Smooth muscle cell (in vitro differentiated cells): ENCODE data around the gene SAMHD1. TPM values are rescaled to one million over a fixed set of nuclear protein-coding genes. Genes with fewer than 3 reads are reported as not detected.

Experiments
- DNase-seq: peaks from one replicate; lab custom pipeline; 2025; ENCODE audit not compliant: unreplicated experiment; lab: John Stamatoyannopoulos, UW
- H2AFZ ChIP-seq: fragments of 200-600 bp; sonication (generic); 2 replicates; pipeline ENCODE4 v1.6.0; 2016; ENCODE audit warnings: antibody characterized with exemption, low read depth, mild to moderate bottlenecking
- H3F3A ChIP-seq: fragments of 200-600 bp; sonication (generic); 2 replicates; pipeline ENCODE4 v1.6.0; 2017; ENCODE audit warnings: antibody characterized with exemption, low read depth
- H3K27ac ChIP-seq: fragments of 200-600 bp; sonication (generic); 2 replicates; pipeline ENCODE4 v1.5.1; 2016; ENCODE audit warnings: low read depth, mild to moderate bottlenecking
- H3K27me3 ChIP-seq: fragments of 200-600 bp; sonication (generic); 2 replicates; pipeline ENCODE4 v1.6.1; 2016; ENCODE audit warnings: low read depth, mild to moderate bottlenecking
- H3K36me3 ChIP-seq: fragments of 200-600 bp; sonication (generic); 2 replicates; pipeline ENCODE4 v1.5.1; 2016; ENCODE audit warnings: low read depth
- H3K4me1 ChIP-seq: fragments of 200-600 bp; sonication (generic); 2 replicates; pipeline ENCODE4 v1.5.1; 2016; ENCODE audit warnings: low read depth
- H3K4me2 ChIP-seq: fragments of 200-600 bp; sonication (generic); 2 replicates; pipeline ENCODE4 v1.6.0; 2016; ENCODE audit warnings: mild to moderate bottlenecking
- H3K4me3 ChIP-seq: fragments of 200-600 bp; sonication (generic); 2 replicates; pipeline ENCODE4 v1.5.1; 2016; ENCODE audit warnings: mild to moderate bottlenecking
- H3K79me2 ChIP-seq: fragments of 200-600 bp; sonication (generic); 2 replicates; pipeline ENCODE4 v1.6.0; 2016; ENCODE audit warnings: low read depth, mild to moderate bottlenecking
- H3K9ac ChIP-seq: fragments of 200-600 bp; sonication (generic); 2 replicates; pipeline ENCODE4 v1.6.0; 2016; ENCODE audit warnings: low read depth
- H3K9me3 ChIP-seq: fragments of 200-600 bp; sonication (generic); replicated peaks from 2 replicates; pipeline ENCODE4 v1.5.1; 2016; ENCODE audit warnings: low read depth
- H4K20me1 ChIP-seq: fragments of 200-600 bp; sonication (generic); 2 replicates; pipeline ENCODE4 v1.6.0; 2016; ENCODE audit warnings: low read depth
- WGBS: methylation state at CpG from one replicate; pipeline ENCODE4 v1.1.7; 2016; ENCODE audit warnings: low lambda C conversion rate; 5-methylcytosine and 5-hydroxymethylcytosine counted together
- polyA plus RNA-seq: library from polyadenylated mRNA; unstranded; fragments of >200 nt; fragmentation: Nextera tagmentation; extraction: Ambion mirVana; gene quantifications from 2 replicates; pipeline ENCODE4 v1.2.1, GENCODE V29; 2016
- total RNA-seq: library from RNA; depleted of rRNA; stranded (reverse); fragments of >200 nt; gene quantifications from 2 replicates; pipeline ENCODE4 v1.2.3, GENCODE V29; 2014
- TF ChIP-seq, protein P1 (sequence below): fragments of 200-600 bp; sonication (generic); IDR thresholded peaks from 2 replicates; pipeline ENCODE4 v1.5.1; 2017; ENCODE audit warnings: borderline replicate concordance, mild to moderate bottlenecking, antibody characterized with exemption; ENCODE audit not compliant: insufficient read depth, poor library complexity, severe bottlenecking

Gene SAMHD1
- total and polyA plus RNA-seq, 2 experiments from 2014 or later: 2.1 to 4.6 TPM

DNA sequence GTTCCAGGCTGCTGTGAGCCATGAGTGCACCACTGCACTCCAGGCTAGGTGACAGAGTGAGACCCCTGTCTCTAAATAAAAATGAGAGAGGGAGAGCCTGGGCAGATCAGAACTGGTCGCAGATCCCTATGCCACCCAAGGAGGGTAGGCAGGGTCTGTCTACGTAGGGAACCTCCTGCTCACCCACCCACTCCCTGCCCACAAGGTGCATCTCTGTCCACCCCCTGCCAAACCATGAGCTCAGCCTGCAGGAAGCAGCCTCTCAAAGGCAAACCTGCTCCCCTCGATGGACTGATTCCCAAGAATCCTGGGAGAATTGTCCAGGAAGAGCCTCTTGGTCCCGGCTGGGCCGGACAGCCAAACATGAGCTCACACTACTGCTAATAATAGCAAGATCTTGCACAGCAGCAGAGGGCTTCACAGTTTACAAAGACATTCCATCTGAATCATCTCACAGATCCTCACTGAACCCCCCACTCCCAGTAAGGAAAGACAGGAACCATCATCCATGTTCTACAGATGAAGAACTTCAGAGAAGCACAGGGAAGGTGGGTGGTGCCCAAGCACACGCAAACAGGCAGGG lies 103.3 kb downstream of the SAMHD1 start:
- WGBS: 36% methylated on average over 6 of the region's 6 CpGs
- peaks cover 3% of the 10 kb centered on the region for H3K36me3 ChIP-seq
- H3K9ac ChIP-seq: no peak overlapping the region
- H2AFZ ChIP-seq: no peak overlapping the region
- H3K27ac ChIP-seq: peak overlapping the region; percentile 83
- H4K20me1 ChIP-seq: peaks cover 43% of the 10 kb centered on the region
- DNase-seq: no peak
- H3K9me3 ChIP-seq: no peaks in the 10 kb centered on the region
- H3K4me2 ChIP-seq: peak overlapping the region; percentile 63
- no peak overlapping the region for H3K4me3 ChIP-seq
- peaks cover 9% of the 10 kb centered on the region for H3K4me1 ChIP-seq
- peaks cover 47% of the 10 kb centered on the region for H3K79me2 ChIP-seq
- TF ChIP-seq, protein P1, sequence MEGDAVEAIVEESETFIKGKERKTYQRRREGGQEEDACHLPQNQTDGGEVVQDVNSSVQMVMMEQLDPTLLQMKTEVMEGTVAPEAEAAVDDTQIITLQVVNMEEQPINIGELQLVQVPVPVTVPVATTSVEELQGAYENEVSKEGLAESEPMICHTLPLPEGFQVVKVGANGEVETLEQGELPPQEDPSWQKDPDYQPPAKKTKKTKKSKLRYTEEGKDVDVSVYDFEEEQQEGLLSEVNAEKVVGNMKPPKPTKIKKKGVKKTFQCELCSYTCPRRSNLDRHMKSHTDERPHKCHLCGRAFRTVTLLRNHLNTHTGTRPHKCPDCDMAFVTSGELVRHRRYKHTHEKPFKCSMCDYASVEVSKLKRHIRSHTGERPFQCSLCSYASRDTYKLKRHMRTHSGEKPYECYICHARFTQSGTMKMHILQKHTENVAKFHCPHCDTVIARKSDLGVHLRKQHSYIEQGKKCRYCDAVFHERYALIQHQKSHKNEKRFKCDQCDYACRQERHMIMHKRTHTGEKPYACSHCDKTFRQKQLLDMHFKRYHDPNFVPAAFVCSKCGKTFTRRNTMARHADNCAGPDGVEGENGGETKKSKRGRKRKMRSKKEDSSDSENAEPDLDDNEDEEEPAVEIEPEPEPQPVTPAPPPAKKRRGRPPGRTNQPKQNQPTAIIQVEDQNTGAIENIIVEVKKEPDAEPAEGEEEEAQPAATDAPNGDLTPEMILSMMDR: no peak
- peaks cover 4% of the 10 kb centered on the region for H3F3A ChIP-seq
- H3K27me3 ChIP-seq: no peaks in the 10 kb centered on the region

DNA sequence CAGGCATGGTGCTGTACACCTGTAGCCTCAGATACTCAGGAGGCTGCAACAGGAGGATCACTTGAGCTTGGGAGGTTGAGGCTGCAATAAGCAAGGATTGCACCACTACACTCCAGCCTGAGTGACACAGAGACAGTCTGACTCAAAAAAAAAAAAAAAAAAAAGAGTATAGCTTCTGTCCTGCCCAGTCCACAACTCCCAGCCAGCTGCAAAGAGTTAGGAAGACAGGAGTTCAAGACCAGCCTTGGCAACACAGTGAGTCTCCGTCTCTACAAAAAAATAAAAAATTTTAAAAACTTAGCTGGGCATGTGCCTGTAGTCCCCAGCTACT lies 103.8 kb downstream of the SAMHD1 start:
- Histone ChIP-seq H3K9me3 (no peaks in the 10 kb centered on the region), H3K36me3 (peaks cover 3% of the 10 kb centered on the region), H3K4me3 (no peak overlapping the region), H3F3A (peaks cover 4% of the 10 kb centered on the region), H3K27me3 (no peaks in the 10 kb centered on the region), H3K79me2 (peaks cover 43% of the 10 kb centered on the region), H3K4me2 (peak overlapping the region; percentile 63), H2AFZ (no peak overlapping the region), H3K9ac (no peak overlapping the region), H3K4me1 (peaks cover 9% of the 10 kb centered on the region), H4K20me1 (peaks cover 39% of the 10 kb centered on the region), H3K27ac (peak overlapping the region; percentile 83)
- 100% methylated on average over 1 of the region's 1 CpG for WGBS
- TF ChIP-seq, protein P1: no peak
- no peak for DNase-seq

DNA sequence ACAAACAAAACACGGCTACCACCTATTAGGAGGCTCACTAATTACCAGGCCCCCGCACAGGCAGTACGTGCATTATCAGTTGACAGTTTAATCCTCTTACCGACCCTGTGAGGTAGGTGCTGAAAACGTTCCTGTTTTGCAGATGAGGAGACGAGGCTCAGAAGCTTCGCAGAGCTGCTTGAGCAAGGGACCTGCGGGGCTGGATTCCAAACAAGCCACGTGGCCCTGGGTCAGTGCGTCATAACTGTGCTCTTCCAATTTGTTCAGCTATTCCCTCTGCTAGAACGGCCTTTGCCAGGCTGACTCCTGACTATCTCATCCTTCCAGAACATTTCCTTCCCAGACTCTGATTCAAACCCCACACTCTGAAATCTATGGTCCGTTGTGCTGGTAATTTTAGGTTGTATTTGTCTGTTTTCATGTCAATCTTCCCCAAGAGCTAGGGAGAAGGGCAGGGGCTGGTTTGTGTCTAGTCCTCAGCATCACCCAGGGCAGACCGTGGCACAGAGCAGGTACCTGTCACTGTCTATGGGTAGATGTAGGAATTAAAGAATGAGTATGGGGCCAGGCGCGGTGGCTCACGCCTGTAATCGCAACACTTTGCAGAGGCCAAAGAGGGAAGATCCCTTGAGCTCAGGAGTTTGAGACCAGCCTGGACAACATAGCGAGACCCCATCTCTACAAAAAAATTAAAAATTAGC lies 104.3 kb downstream of the SAMHD1 start:
- peaks cover 6% of the 10 kb centered on the region for H3F3A ChIP-seq
- H4K20me1 ChIP-seq: peaks cover 33% of the 10 kb centered on the region
- peak overlapping the region; percentile 83 for H3K27ac ChIP-seq
- H3K79me2 ChIP-seq: peaks cover 40% of the 10 kb centered on the region
- H3K36me3 ChIP-seq: peaks cover 3% of the 10 kb centered on the region
- WGBS: 61% methylated on average over 18 of the region's 18 CpGs
- no peaks in the 10 kb centered on the region for H3K9me3 ChIP-seq
- H3K27me3 ChIP-seq: no peaks in the 10 kb centered on the region
- no peak for DNase-seq
- H3K4me2 ChIP-seq: no peak overlapping the region
- no peak overlapping the region for H3K4me3 ChIP-seq
- no peak overlapping the region for H2AFZ ChIP-seq
- H3K9ac ChIP-seq: no peak overlapping the region
- TF ChIP-seq, protein P1: no peak
- H3K4me1 ChIP-seq: peaks cover 9% of the 10 kb centered on the region
